PC-9 (cell line): ENCODE data around the gene ANKRD52. TPM values are rescaled to one million over a fixed set of nuclear protein-coding genes. Genes with fewer than 3 reads are reported as not detected.

Experiments used
- BruUV-seq: library from RNA; stranded (reverse); fragments of 400-500 nt; replicated peaks from 2 replicates; lab custom pipeline; 2021; lab: Mats Ljungman, UMichigan
- CTCF ChIA-PET: fragments of 300-600 bp; sonication (Branson Sonifier 250); formaldehyde crosslinking; loops from one replicate; lab custom pipeline; 2022; ENCODE audit warnings: antibody characterized with exemption; lab: Charles Lee
- POLR2A ChIA-PET: fragments of 300-600 bp; sonication (Branson Sonifier 250); formaldehyde crosslinking; loops from one replicate; lab custom pipeline; 2022; ENCODE audit warnings: antibody characterized with exemption; ENCODE audit not compliant: unreplicated experiment; lab: Charles Lee
- DNase-seq, 2 experiments: peaks; one replicate each; pipeline versions ENCODE4 v3.0.0 to v3.0.0-alpha.2; 2015 to 2022; ENCODE audit warnings: mixed read lengths in 1 of 2
- H2AFZ ChIP-seq: fragments of 200-600 bp; sonication (generic); 2 replicates; pipeline ENCODE4 v1.8.1; 2017; ENCODE audit warnings: antibody characterized with exemption
- H3F3A ChIP-seq: fragments of 200-600 bp; sonication (generic); 2 replicates; pipeline ENCODE4 v1.8.1; 2017; ENCODE audit warnings: antibody characterized with exemption, mild to moderate bottlenecking, low read depth; ENCODE audit not compliant: insufficient read depth
- H3K27ac ChIP-seq: fragments of 200-600 bp; sonication (generic); 2 replicates; pipeline ENCODE4 v1.6.1; 2016; ENCODE audit warnings: mixed run types
- H3K27me3 ChIP-seq: fragments of 200-600 bp; sonication (generic); 2 replicates; pipeline ENCODE4 v1.6.1; 2016; ENCODE audit warnings: low read depth, mixed run types; ENCODE audit not compliant: insufficient read depth
- H3K36me3 ChIP-seq: fragments of 200-600 bp; sonication (generic); 2 replicates; pipeline ENCODE4 v1.6.1; 2016; ENCODE audit warnings: low read depth, mixed run types
- H3K4me1 ChIP-seq: fragments of 200-600 bp; sonication (generic); replicated peaks from 2 replicates; pipeline ENCODE4 v1.6.1; 2016; ENCODE audit warnings: mixed run types; ENCODE audit not compliant: insufficient read depth
- H3K4me2 ChIP-seq: fragments of 200-600 bp; sonication (generic); 2 replicates; pipeline ENCODE4 v1.6.1; 2017; ENCODE audit warnings: mixed run types
- H3K4me3 ChIP-seq: fragments of 200-600 bp; sonication (generic); 2 replicates; pipeline ENCODE4 v1.6.1; 2016; ENCODE audit warnings: mixed run types
- H3K79me2 ChIP-seq: fragments of 200-600 bp; sonication (generic); 2 replicates; pipeline ENCODE4 v1.6.1; 2017; ENCODE audit warnings: low read depth, mixed run types
- H3K9me2 ChIP-seq: fragments of 200-600 bp; sonication (generic); 2 replicates; pipeline ENCODE4 v1.8.1; 2017; ENCODE audit warnings: mild to moderate bottlenecking; ENCODE audit not compliant: insufficient read depth
- H3K9me3 ChIP-seq: fragments of 200-600 bp; sonication (generic); 2 replicates; pipeline ENCODE4 v1.8.1; 2016; ENCODE audit warnings: low read depth; ENCODE audit not compliant: insufficient read depth
- H4K20me1 ChIP-seq: fragments of 200-600 bp; sonication (generic); 2 replicates; pipeline ENCODE4 v1.8.1; 2017; ENCODE audit not compliant: insufficient read depth
- CTCF ChIP-seq: fragments of 200-600 bp; sonication (generic); conservative IDR thresholded peaks from 2 replicates; pipeline ENCODE4 v1.6.1; 2017; ENCODE audit warnings: mixed run types, antibody characterized with exemption, mild to moderate bottlenecking, moderate library complexity
- EZH2 ChIP-seq: fragments of 200-600 bp; sonication (generic); IDR thresholded peaks from 2 replicates; pipeline ENCODE4 v1.8.0; 2017; ENCODE audit warnings: antibody characterized with exemption, low read depth
- intact Hi-C: fragments of 100-400 bp; cut with micrococcal nuclease; formaldehyde crosslinking; loops from one replicate; pipeline ENCODE4 v1.10.0; 2022; ENCODE audit not compliant: unreplicated experiment
- total RNA-seq: library from RNA; stranded (reverse); gene quantifications from 2 replicates; pipeline ENCODE4 v1.2.3, GENCODE V29; 2021

The ANKRD52 gene
- total RNA-seq, 1 experiment from 2014 or later = 59.4 TPM

- Histone ChIP-seq H4K20me1 (peaks cover 19% of the 10 kb centered on the region), H3K36me3 (peaks cover 39% of the 10 kb centered on the region), H3K4me3 (no peak overlapping the region), H3K79me2 (peaks cover 23% of the 10 kb centered on the region), H3K4me2 (no peak overlapping the region), H3F3A (no peaks in the 10 kb centered on the region; the same call in 1 of the 2 replicates), H2AFZ (no peak overlapping the region), H3K27ac (no peak overlapping the region), H3K4me1 (peaks cover 12% of the 10 kb centered on the region), H3K9me3 (no peaks in the 10 kb centered on the region), H3K9me2 (no peaks in the 10 kb centered on the region), H3K27me3 (no peaks in the 10 kb centered on the region)
- DNase-seq = no peak
- POLR2A ChIA-PET = no interaction called here
- BruUV-seq = no TSS peak
- CTCF ChIA-PET = no interaction called here
- TF ChIP-seq CTCF (no peak), EZH2 (no peak)
- intact Hi-C loops = no loop called here
These were observed 5.5 kb downstream of the ANKRD52 start for GRCh38 chr12:56252649-56253048.

- TF ChIP-seq CTCF (no peak), EZH2 (no peak)
- intact Hi-C loops = no loop called here
- no peaks in the 10 kb centered on the region for H3K4me1 ChIP-seq
- no peak overlapping the region for H3K27ac ChIP-seq
- BruUV-seq = no TSS peak
- peaks cover 26% of the 10 kb centered on the region for H3K36me3 ChIP-seq
- no peak overlapping the region for H2AFZ ChIP-seq
- no peak for DNase-seq
- no peaks in the 10 kb centered on the region for H3K9me2 ChIP-seq
- H3K4me2 ChIP-seq = no peak overlapping the region
- no peak overlapping the region for H3K4me3 ChIP-seq
- no peaks in the 10 kb centered on the region for H3K9me3 ChIP-seq
- no peaks in the 10 kb centered on the region for H3K27me3 ChIP-seq
- ChIA-PET CTCF (no interaction called here), POLR2A (no interaction called here)
- no peaks in the 10 kb centered on the region; the same call in 1 of the 2 replicates for H4K20me1 ChIP-seq
- no peaks in the 10 kb centered on the region for H3F3A ChIP-seq
- H3K79me2 ChIP-seq = no peaks in the 10 kb centered on the region
These were observed 9.5 kb downstream of the ANKRD52 start for GRCh38 chr12:56248711-56249110.

- TF ChIP-seq CTCF = no peak
- no peak for TF ChIP-seq EZH2
- H3K27me3 ChIP-seq = no peaks in the 10 kb centered on the region
- H3K4me3 ChIP-seq = no peak overlapping the region
- POLR2A ChIA-PET = interaction anchor here (0.5 kb wide), 1 partner anchor 9 kb away, joined by 11 read pairs; no protein-coding TSS in a partner anchor
- CTCF ChIA-PET = no interaction called here
- H3F3A ChIP-seq = no peaks in the 10 kb centered on the region
- peaks cover 18% of the 10 kb centered on the region; the same call in 1 of the 2 replicates for H3K36me3 ChIP-seq
- no peak overlapping the region for H3K4me2 ChIP-seq
- no peaks in the 10 kb centered on the region for H3K9me2 ChIP-seq
- no peak for DNase-seq
- H2AFZ ChIP-seq = no peak overlapping the region
- no peaks in the 10 kb centered on the region for H3K79me2 ChIP-seq
- no peaks in the 10 kb centered on the region for H3K9me3 ChIP-seq
- intact Hi-C loops = no loop called here
- no peak overlapping the region for H3K27ac ChIP-seq
- H3K4me1 ChIP-seq = no peaks in the 10 kb centered on the region
- no peaks in the 10 kb centered on the region; the same call in 1 of the 2 replicates for H4K20me1 ChIP-seq
- BruUV-seq = no TSS peak
These were observed 10.3 kb downstream of the ANKRD52 start for GRCh38 chr12:56247923-56248322.
